Measurements from ENCODE around the gene GMNN.

The GMNN gene

GRCh38 chr6:24807584-24807983, 32.8 kb downstream of the GMNN start:
- DNase-seq (ENCODE audit: low read depth) = no peak

DNA sequence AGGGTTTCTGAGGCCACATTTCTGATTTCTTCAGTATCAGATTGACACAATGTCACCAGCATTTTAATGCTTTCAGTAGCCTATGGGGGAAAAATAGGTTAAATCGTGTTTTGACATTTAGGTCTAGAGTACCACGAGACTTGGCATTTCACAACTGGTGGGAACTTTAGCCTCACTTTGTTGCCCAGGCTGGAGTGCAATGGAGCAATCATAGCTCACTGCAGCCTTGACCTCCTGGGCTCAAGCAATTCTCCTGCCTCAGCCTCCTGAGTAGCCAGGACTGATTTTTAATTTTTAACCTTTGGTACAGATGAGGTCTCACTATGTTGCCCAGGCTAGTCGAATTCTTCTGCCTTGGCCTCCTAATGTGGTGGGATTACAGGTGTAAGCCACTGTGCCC, 35.0 kb downstream of the GMNN start:
- no peak for DNase-seq (ENCODE audit: low read depth)

DNA sequence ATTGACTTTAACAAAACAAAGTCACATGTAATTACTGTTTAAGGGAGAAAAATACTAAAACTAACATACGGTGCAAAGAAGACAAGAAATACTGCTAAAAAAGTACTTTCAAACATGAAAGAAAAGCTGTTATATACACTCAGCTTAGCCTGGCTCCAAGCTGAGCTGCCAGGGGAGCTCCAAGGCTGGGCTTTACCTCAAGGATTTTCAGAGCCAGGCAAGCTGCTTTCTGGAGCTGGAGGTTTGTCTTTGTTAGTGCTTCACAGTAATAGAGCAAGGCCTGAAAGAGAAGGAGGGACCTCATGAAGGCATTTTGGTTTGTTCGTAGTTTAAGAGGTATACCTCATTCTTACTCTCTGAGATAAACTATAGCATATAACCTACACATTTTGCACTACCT, 43.6 kb downstream of the GMNN start:
- DNase-seq (ENCODE audit: low read depth) = no peak

DNA sequence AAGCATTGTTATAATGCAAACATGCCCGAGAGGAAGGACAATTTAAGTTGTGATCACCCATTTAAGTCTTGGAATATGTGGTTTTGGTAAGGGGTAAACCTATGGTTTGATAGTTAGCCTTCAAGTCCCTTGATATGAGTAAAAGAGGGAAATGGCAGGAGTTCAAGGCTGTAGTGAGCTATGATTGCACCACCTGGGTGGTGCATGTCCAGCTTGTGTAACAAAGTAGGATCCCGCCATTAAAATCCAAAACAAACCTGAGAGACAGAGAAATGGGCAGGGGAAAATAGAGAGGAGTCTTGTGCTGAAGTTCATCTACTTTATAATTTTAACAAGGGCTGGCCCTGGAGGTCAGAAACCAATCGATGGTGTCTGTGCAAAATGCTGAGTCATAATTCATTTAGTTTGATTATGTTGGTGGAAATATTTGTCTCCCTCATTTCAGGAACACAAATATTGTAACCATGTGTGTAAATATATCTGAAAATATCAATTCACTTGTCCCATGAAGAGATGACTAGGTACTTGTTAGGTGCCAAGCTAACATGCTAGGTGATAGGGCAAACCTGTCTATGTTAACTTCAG, 47.2 kb downstream of the GMNN start:
- DNase-seq (ENCODE audit: low read depth) = no peak

- DNase-seq (ENCODE audit: low read depth) = no peak
Observed at GRCh38 chr6:24822696-24823095, 48.0 kb downstream of the GMNN start.

GRCh38 chr6:24823185-24823584, 48.4 kb downstream of the GMNN start:
- no peak for DNase-seq (ENCODE audit: low read depth)

DNA sequence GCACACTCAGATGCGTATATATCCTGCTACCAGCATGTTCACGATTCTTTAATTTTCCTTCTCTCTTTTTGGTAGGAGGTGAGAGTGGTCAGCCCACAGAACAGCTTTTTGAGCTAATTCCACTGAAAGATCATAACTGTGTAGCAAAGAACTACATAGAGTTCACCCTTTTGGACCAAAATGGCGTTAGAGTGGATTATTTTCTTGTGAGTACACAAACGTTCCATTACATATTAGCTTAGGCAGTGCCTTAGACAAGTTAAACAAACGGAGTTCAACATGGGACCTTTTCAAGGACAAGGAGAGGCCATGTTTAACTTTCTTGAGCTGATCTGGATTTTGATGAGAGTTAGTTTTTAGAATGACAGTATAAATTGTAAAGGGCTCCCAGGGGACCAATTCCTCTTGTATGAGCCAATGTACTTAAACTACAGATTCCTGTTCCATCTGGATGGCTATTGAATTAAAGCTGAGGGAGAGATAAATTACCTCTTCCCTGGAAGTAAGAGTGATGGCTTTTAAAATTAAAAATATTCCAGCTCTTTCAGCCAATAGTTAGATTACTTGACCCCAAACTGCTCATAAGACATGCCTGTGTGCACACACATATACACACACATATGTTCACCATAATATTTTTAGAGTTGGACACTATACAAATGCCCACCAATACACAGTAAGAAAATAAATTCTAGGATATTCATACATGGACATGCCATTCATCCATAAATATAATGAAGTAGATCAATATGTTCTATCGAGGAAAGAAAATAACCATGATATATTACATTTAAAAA, 49.6 kb downstream of the GMNN start:
- no peak for DNase-seq (ENCODE audit: low read depth)

DNA sequence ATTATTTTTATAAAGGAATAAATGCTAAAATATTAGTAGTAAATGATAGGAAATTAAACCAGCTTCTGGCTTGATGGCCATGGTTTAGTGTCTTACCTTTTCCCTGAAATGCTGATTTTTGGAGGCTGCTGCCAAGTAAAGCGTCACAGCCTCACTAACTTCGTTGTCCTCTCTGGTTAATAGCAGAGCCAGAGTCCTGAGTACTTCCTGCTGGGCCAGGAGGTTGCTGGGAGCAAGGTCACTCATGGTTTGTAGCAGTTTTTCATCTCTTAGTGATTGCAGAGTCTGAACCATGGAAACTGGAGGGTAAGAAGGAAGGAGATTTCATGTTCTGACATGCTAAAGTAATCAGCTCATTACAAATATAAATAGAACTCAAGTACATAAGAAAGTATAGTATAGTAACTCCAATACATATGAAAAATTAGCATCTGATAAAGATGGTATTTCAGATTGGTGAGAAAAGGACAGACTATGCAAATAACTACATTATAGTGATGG, 50.4 kb downstream of the GMNN start:
- DNase-seq (ENCODE audit: low read depth) = no peak

GRCh38 chr6:24827162-24827561, 52.4 kb downstream of the GMNN start:
- DNase-seq (ENCODE audit: low read depth) = no peak

GRCh38 chr6:24827970-24828369, 53.2 kb downstream of the GMNN start:
- DNase-seq (ENCODE audit: low read depth) = no peak

DNA sequence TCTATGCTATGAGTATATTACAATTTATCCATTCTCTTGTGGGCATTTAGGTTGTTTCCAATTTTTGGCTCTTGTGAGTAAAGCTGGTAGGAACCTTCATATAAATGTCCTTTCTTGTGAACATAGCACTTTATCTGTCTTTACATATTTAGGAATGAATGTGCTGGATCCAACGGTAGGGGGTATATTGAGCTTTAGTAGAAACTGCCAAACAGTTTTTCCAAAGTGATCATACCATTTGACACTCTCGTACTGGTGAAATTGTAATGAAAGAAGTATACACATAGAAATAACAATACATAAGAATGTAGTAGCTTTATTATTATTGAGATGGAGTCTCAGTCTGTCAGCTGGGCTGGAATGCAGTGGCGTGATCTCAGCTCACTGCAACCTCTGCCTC, 54.9 kb downstream of the GMNN start:
- DNase-seq (ENCODE audit: low read depth) = no peak

GRCh38 chr6:24831771-24832716, 57.3 kb downstream of the GMNN start:
- no peak for DNase-seq (ENCODE audit: low read depth)

DNA sequence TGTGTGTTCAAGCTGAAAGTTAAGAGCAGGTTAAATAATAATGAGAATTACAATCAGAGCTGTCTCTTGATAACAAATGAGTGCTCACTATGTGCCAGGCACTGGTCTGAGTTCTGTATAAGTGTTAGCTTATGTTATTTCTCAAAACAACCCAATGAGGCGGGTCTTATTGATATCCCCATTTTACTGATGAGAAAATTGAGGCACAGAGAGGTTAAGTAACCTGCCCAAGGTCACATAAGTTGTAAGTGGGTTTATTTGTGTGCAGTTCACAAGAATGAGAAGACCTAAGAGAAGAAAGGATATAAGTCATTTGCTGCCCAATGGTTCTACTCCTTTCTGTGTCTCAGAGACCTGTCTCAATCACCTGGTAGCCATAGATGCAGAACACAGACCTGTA, 58.1 kb downstream of the GMNN start:
- DNase-seq (ENCODE audit: low read depth) = no peak

GRCh38 chr6:24833711-24834386, 59.1 kb downstream of the GMNN start:
- DNase-seq (ENCODE audit: low read depth) = no peak
